Measurements from ENCODE around the gene EARS2. TPM values are rescaled to one million over a fixed set of nuclear protein-coding genes. Genes with fewer than 3 reads are reported as not detected.

EARS2 gene
- total and polyA plus RNA-seq, 10 of the 15 experiments (the other 5 are each of a cell fraction or from before 2014, with no cell fraction given): 12.9 to 65.9 (median 33.5) TPM

GRCh38 chr16:23504453-23505179 lies 52.5 kb downstream of the EARS2 start (continued):
- TF ChIP-seq ZNF274 (IDR thresholded peaks at IDR 0.05; ENCODE audit: insufficient read depth, insufficient read length): no peak
- peak; percentile 73 to 86; a peak in 3 of 4 replicates for TF ChIP-seq EP300 (IDR thresholded peaks at IDR 0.05; ENCODE audit: borderline replicate concordance in 1 of 2, control insufficient read depth in 1 of 2, low read depth in 2 of 2, low read length in 2 of 2)
- TF ChIP-seq SMC3 (IDR thresholded peaks at IDR 0.05; ENCODE audit: borderline replicate concordance, low read length): no peak
- TF ChIP-seq USF2 (IDR thresholded peaks at IDR 0.05; ENCODE audit: borderline replicate concordance, low read depth, low read length): no peak

GRCh38 chr16:23504076-23504452 lies 53.1 kb downstream of the EARS2 start:
- H3K4me2 ChIP-seq (ENCODE audit: control insufficient read depth, insufficient read depth): peak overlapping the region; percentile 98
- RAD21 ChIA-PET (ENCODE audit: unreplicated experiment): interaction anchor here (0.9 to 4.3 kb wide), 4 partner anchors 14 to 68 kb away, joined by 3 to 48 read pairs (median 10); no protein-coding TSS in a partner anchor
- H3K36me3 ChIP-seq (ENCODE audit: control insufficient read depth in 2 of 2, insufficient read depth in 2 of 2, low read length in 1 of 2): peaks cover 9 to 12% of the 10 kb centered on the region in 2 experiments
- CTCF ChIA-PET: interaction anchor here (0.8 to 2.6 kb wide), 6 partner anchors 15 to 68 kb away, joined by 3 to 8 read pairs (median 3); no protein-coding TSS in a partner anchor
- SMC1A ChIA-PET (ENCODE audit: uncharacterized antibody, unreplicated experiment): interaction anchor here (0.7 to 7.9 kb wide), 6 partner anchors 8 to 146 kb away, joined by 3 to 61 read pairs (median 4); no protein-coding TSS in a partner anchor
- ATAC-seq (peak; percentile 31), DNase-seq (ENCODE audit: low read depth, low spot score) (no peak), FAIRE-seq (no peak)
- peaks cover 98% of the 10 kb centered on the region for H3K79me2 ChIP-seq (ENCODE audit: control insufficient read depth, insufficient read depth, low read length)
- peaks cover 26% of the 10 kb centered on the region for H4K20me1 ChIP-seq (ENCODE audit: control insufficient read depth, insufficient read depth)
- H3K27me3 ChIP-seq (replicated peaks in 1 of 2; ENCODE audit: control insufficient read depth in 2 of 2, insufficient read depth in 2 of 2, low read length in 1 of 2): no peaks in the 10 kb centered on the region
- intact Hi-C loops (cut with micrococcal nuclease; ENCODE audit: unreplicated experiment): loop anchor here (2.0 to 5.0 kb wide), 2 partner anchors 37 to 53 kb away; partner anchors contain the start of genes EARS2 and UBFD1
- peak overlapping the region; percentile 59 for H3K4me3 ChIP-seq
- H3K9me3 ChIP-seq (replicated peaks; ENCODE audit: control insufficient read depth, insufficient read depth, low read length): no peaks in the 10 kb centered on the region
- no TSS peak for BruUV-seq (replicated peaks)
- POLR2A ChIA-PET: interaction anchor here (1.1 kb wide), 2 partner anchors 11 to 54 kb away, joined by 3 to 5 read pairs; no protein-coding TSS in a partner anchor
- H3K27ac ChIP-seq (ENCODE audit: control insufficient read depth, insufficient read depth): peak overlapping the region; percentile 86
- WGBS (ENCODE audit: insufficient coverage, insufficient replicate concordance, low lambda C conversion rate, missing lambda C conversion rate): 0% methylated on average over 4 of the region's 5 CpGs
- H2AFZ ChIP-seq (ENCODE audit: control insufficient read depth, low read depth, low read length): no peak overlapping the region
- H3K9ac ChIP-seq (ENCODE audit: control insufficient read depth, insufficient read depth, low read length): peak overlapping the region; percentile 53
- in situ Hi-C loops (cut with MboI): loop anchor here (10.0 kb wide), 1 partner anchor 341 kb away; no protein-coding TSS in a partner anchor
- peaks cover 48% of the 10 kb centered on the region for H3K4me1 ChIP-seq (ENCODE audit: control insufficient read depth, insufficient read depth, low read length)
- TF ChIP-seq IRF3 (IDR thresholded peaks at IDR 0.05) (no peak), PAX5 (IDR thresholded peaks at IDR 0.05; ENCODE audit: borderline replicate concordance, low read depth, low read length) (0 out of 2 replicates have a peak, but pooled peaks have one; percentile 12), JUND (IDR thresholded peaks at IDR 0.05; ENCODE audit: low read depth, low read length) (no peak), RUNX3 (IDR thresholded peaks at IDR 0.05; ENCODE audit: low read length) (peak; percentile 29), TCF12 (IDR thresholded peaks at IDR 0.05; ENCODE audit: low read depth, low read length) (peak; percentile 49; the same call in 1 of the 2 replicates), CREB1 (IDR thresholded peaks at IDR 0.05; ENCODE audit: low read depth) (no peak), TAF1 (IDR thresholded peaks at IDR 0.05; ENCODE audit: borderline replicate concordance, low read depth, low read length) (no peak), NKRF (conservative IDR thresholded peaks at IDR 0.05) (no peak), ATF7 (IDR thresholded peaks at IDR 0.05; ENCODE audit: low read depth) (no peak), NBN (IDR thresholded peaks at IDR 0.05) (0 out of 2 replicates have a peak, but pooled peaks have one; percentile 16), SRF (IDR thresholded peaks at IDR 0.05; ENCODE audit: low read depth in 2 of 2, low read length in 2 of 2) (no peak), HDGF (IDR thresholded peaks at IDR 0.05) (0 out of 2 replicates have a peak, but pooled peaks have one; percentile 36)

Data from GM12878 (cell line).